ENCODE data around the gene COG7.

The COG7 gene

GRCh38 chr16:23434380-23434779 lies 18.6 kb downstream of the COG7 start:
- no peak for TF ChIP-seq EZH2phosphoT487 (IDR thresholded peaks at IDR 0.05; ENCODE audit: borderline replicate concordance, low read length)
- TF ChIP-seq, protein P1, sequence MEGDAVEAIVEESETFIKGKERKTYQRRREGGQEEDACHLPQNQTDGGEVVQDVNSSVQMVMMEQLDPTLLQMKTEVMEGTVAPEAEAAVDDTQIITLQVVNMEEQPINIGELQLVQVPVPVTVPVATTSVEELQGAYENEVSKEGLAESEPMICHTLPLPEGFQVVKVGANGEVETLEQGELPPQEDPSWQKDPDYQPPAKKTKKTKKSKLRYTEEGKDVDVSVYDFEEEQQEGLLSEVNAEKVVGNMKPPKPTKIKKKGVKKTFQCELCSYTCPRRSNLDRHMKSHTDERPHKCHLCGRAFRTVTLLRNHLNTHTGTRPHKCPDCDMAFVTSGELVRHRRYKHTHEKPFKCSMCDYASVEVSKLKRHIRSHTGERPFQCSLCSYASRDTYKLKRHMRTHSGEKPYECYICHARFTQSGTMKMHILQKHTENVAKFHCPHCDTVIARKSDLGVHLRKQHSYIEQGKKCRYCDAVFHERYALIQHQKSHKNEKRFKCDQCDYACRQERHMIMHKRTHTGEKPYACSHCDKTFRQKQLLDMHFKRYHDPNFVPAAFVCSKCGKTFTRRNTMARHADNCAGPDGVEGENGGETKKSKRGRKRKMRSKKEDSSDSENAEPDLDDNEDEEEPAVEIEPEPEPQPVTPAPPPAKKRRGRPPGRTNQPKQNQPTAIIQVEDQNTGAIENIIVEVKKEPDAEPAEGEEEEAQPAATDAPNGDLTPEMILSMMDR (IDR thresholded peaks at IDR 0.05; ENCODE audit: low read depth, low read length, poor library complexity, severe bottlenecking), result peak; percentile 89
- Histone ChIP-seq H3K4me1 (ENCODE audit: control insufficient read depth, low read length) (no peaks in the 10 kb centered on the region), H4K20me1 (ENCODE audit: control insufficient read depth, insufficient read depth, low read depth, low read length) (no peaks in the 10 kb centered on the region; the same call in 1 of the 2 replicates), H3K27ac (ENCODE audit: low read depth, low read length) (no peak overlapping the region), H3K9me3 (ENCODE audit: control insufficient read depth, insufficient read depth, low read length) (no peaks in the 10 kb centered on the region), H3K27me3 (ENCODE audit: control insufficient read depth, low read length) (no peaks in the 10 kb centered on the region), H3K4me2 (ENCODE audit: low read length) (no peak overlapping the region), H3K4me3 (ENCODE audit: low read length) (no peak overlapping the region), H3F3A (ENCODE audit: control insufficient read depth, insufficient read depth) (peaks cover 5% of the 10 kb centered on the region; the same call in 1 of the 2 replicates), H3K36me3 (ENCODE audit: control insufficient read depth, low read length) (peaks cover 23% of the 10 kb centered on the region), H3K9me2 (replicated peaks; ENCODE audit: control insufficient read depth, low read length) (no peaks in the 10 kb centered on the region), H3K79me2 (ENCODE audit: control insufficient read depth, low read length) (no peaks in the 10 kb centered on the region)

DNA sequence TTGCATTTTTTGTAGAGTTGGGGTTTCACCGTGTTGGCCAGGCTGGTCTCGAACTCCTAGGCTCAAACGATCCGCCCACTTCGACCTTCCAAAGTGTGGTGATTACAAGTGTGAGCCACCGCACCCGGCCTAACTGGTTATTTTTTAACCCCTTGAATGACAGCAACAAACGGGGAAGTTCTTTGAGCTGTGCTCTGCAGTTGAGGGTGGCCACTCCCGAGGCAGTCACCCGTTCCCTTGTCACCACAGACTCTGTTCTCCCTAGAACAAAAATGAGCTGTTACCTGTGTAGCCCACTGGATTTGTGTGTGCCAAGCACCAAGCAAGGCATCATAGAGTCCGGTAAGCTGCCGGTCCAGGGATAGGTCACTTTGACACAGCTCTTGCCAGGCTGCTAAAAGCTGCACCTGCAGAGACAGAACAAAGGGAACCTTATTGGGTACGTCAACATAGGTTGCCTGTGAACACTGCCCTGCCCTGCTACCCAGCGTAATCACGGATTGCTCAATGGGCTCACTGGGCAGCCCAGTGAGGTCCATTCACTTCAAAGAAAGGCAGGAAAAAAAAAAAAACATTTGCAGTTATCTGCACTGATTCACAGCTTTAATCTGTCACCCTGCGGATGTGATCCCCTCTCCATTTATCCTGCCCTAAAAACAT lies 19.6 kb downstream of the COG7 start:
- Histone ChIP-seq H3K4me1 (ENCODE audit: control insufficient read depth, low read length) (no peaks in the 10 kb centered on the region), H3K9me3 (ENCODE audit: control insufficient read depth, insufficient read depth, low read length) (no peaks in the 10 kb centered on the region), H3K27ac (ENCODE audit: low read depth, low read length) (no peak overlapping the region), H3K4me2 (ENCODE audit: low read length) (no peak overlapping the region), H3K27me3 (ENCODE audit: control insufficient read depth, low read length) (no peaks in the 10 kb centered on the region), H3K4me3 (ENCODE audit: low read length) (no peak overlapping the region), H3K9me2 (replicated peaks; ENCODE audit: control insufficient read depth, low read length) (no peaks in the 10 kb centered on the region), H3F3A (ENCODE audit: control insufficient read depth, insufficient read depth) (peaks cover 5% of the 10 kb centered on the region; the same call in 1 of the 2 replicates), H3K36me3 (ENCODE audit: control insufficient read depth, low read length) (peaks cover 23% of the 10 kb centered on the region), H4K20me1 (ENCODE audit: control insufficient read depth, insufficient read depth, low read depth, low read length) (no peaks in the 10 kb centered on the region; the same call in 1 of the 2 replicates), H3K79me2 (ENCODE audit: control insufficient read depth, low read length) (no peaks in the 10 kb centered on the region)
- TF ChIP-seq, protein P1 (IDR thresholded peaks at IDR 0.05; ENCODE audit: low read depth, low read length, poor library complexity, severe bottlenecking), result no peak
- no peak for TF ChIP-seq EZH2phosphoT487 (IDR thresholded peaks at IDR 0.05; ENCODE audit: borderline replicate concordance, low read length)

GRCh38 chr16:23432176-23433128 lies 20.5 kb downstream of the COG7 start:
- Histone ChIP-seq H3K36me3 (ENCODE audit: control insufficient read depth, low read length) (peaks cover 23% of the 10 kb centered on the region), H3K4me2 (ENCODE audit: low read length) (no peak overlapping the region), H4K20me1 (ENCODE audit: control insufficient read depth, insufficient read depth, low read depth, low read length) (no peaks in the 10 kb centered on the region; the same call in 1 of the 2 replicates), H3F3A (ENCODE audit: control insufficient read depth, insufficient read depth) (peaks cover 5% of the 10 kb centered on the region; the same call in 1 of the 2 replicates), H3K27me3 (ENCODE audit: control insufficient read depth, low read length) (no peaks in the 10 kb centered on the region), H3K9me3 (ENCODE audit: control insufficient read depth, insufficient read depth, low read length) (no peaks in the 10 kb centered on the region), H3K9me2 (replicated peaks; ENCODE audit: control insufficient read depth, low read length) (no peaks in the 10 kb centered on the region), H3K27ac (ENCODE audit: low read depth, low read length) (no peak overlapping the region), H3K4me1 (ENCODE audit: control insufficient read depth, low read length) (no peaks in the 10 kb centered on the region), H3K4me3 (ENCODE audit: low read length) (no peak overlapping the region), H3K79me2 (ENCODE audit: control insufficient read depth, low read length) (no peaks in the 10 kb centered on the region)
- TF ChIP-seq, protein P1 (IDR thresholded peaks at IDR 0.05; ENCODE audit: low read depth, low read length, poor library complexity, severe bottlenecking), result no peak
- TF ChIP-seq EZH2phosphoT487 (IDR thresholded peaks at IDR 0.05; ENCODE audit: borderline replicate concordance, low read length), result no peak

All from DOHH2 (cell line).